Measurements from ENCODE around the gene SOWAHB. TPM values are rescaled to one million over a fixed set of nuclear protein-coding genes. Genes with fewer than 3 reads are reported as not detected.

The SOWAHB gene
- total and polyA plus RNA-seq, 2 donors from 2014 or later: 3.3 to 5.0 TPM

GRCh38 chr4:76943790-76944189 lies 45.8 kb upstream of the SOWAHB start:
- FAIRE-seq (no peak), DNase-seq (no peak)
- Histone ChIP-seq H3K4me3 (ENCODE audit: low read length in 3 of 3) (no peak overlapping the region), H3K9ac (ENCODE audit: low read length in 3 of 3) (no peak overlapping the region), H3K4me1 (ENCODE audit: control insufficient read depth in 2 of 3, insufficient read depth in 2 of 3, low read depth in 1 of 3, low read length in 3 of 3) (peaks cover 0 to 3% (median 0%) of the 10 kb centered on the region in 3 donors), H3K36me3 (ENCODE audit: control insufficient read depth in 2 of 3, insufficient read depth in 3 of 3, low read length in 3 of 3) (peaks cover 0 to 2% (median 0%) of the 10 kb centered on the region in 3 donors), H3K27me3 (ENCODE audit: control insufficient read depth, insufficient read depth, low read length) (no peaks in the 10 kb centered on the region), H3K9me3 (ENCODE audit: control insufficient read depth in 2 of 3, insufficient read depth in 1 of 3, low read length in 3 of 3) (no peaks in the 10 kb centered on the region), H3K27ac (ENCODE audit: low read depth in 2 of 2, low read length in 2 of 2) (no peak overlapping the region)
- no peak for TF ChIP-seq CTCF (IDR thresholded peaks at IDR 0.05; ENCODE audit: borderline replicate concordance, extremely low read depth, insufficient read depth)
- intact Hi-C loops (cut with DNase I): no loop called here

GRCh38 chr4:76943129-76943620 lies 45.2 kb upstream of the SOWAHB start:
- intact Hi-C loops (cut with DNase I): no loop called here
- no peaks in the 10 kb centered on the region for H3K27me3 ChIP-seq (ENCODE audit: control insufficient read depth, insufficient read depth, low read length)
- H3K9me3 ChIP-seq (ENCODE audit: control insufficient read depth in 2 of 3, insufficient read depth in 1 of 3, low read length in 3 of 3): no peaks in the 10 kb centered on the region
- no peak overlapping the region for H3K9ac ChIP-seq (ENCODE audit: low read length in 3 of 3)
- no peak overlapping the region for H3K27ac ChIP-seq (ENCODE audit: low read depth in 2 of 2, low read length in 2 of 2)
- H3K4me1 ChIP-seq (ENCODE audit: control insufficient read depth in 2 of 3, insufficient read depth in 2 of 3, low read depth in 1 of 3, low read length in 3 of 3): peaks cover 0 to under 1% (median 0%) of the 10 kb centered on the region in 3 donors
- H3K36me3 ChIP-seq (ENCODE audit: control insufficient read depth in 2 of 3, insufficient read depth in 3 of 3, low read length in 3 of 3): peaks cover 0 to 2% (median 0%) of the 10 kb centered on the region in 3 donors
- no peak for TF ChIP-seq CTCF (IDR thresholded peaks at IDR 0.05; ENCODE audit: borderline replicate concordance, extremely low read depth, insufficient read depth)
- H3K4me3 ChIP-seq (ENCODE audit: low read length in 3 of 3): no peak overlapping the region
- DNase-seq: no peak
- FAIRE-seq: no peak

- no peak for FAIRE-seq
- no peak for DNase-seq
Measured at GRCh38 chr4:76939184-76939583, 41.2 kb upstream of the SOWAHB start.

More at GRCh38 chr4:76939184-76939583, 41.2 kb upstream of the SOWAHB start:
- Histone ChIP-seq H3K4me1 (ENCODE audit: control insufficient read depth in 2 of 3, insufficient read depth in 2 of 3, low read depth in 1 of 3, low read length in 3 of 3) (no peaks in the 10 kb centered on the region), H3K36me3 (ENCODE audit: control insufficient read depth in 2 of 3, insufficient read depth in 3 of 3, low read length in 3 of 3) (no peaks in the 10 kb centered on the region), H3K9ac (ENCODE audit: low read length in 3 of 3) (no peak overlapping the region), H3K9me3 (ENCODE audit: control insufficient read depth in 2 of 3, insufficient read depth in 1 of 3, low read length in 3 of 3) (no peaks in the 10 kb centered on the region), H3K4me3 (ENCODE audit: low read length in 3 of 3) (no peak overlapping the region), H3K27ac (ENCODE audit: low read depth in 2 of 2, low read length in 2 of 2) (no peak overlapping the region), H3K27me3 (ENCODE audit: control insufficient read depth, insufficient read depth, low read length) (no peaks in the 10 kb centered on the region)
- intact Hi-C loops (cut with DNase I): no loop called here
- no peak for TF ChIP-seq CTCF (IDR thresholded peaks at IDR 0.05; ENCODE audit: borderline replicate concordance, extremely low read depth, insufficient read depth)

Measured in kidney (tissue), 14 donors.